T-helper 2 cell treated with Interferon-gamma antibody and Interleukin-4, amounts not matched to agents 100 ng/mL and 5 ng/mL, for 36 hours (primary cell): ENCODE measurements around the gene MOB3B. TPM values are rescaled to one million over a fixed set of nuclear protein-coding genes. Genes with fewer than 3 reads are reported as not detected.
"Not testable (repeated sequence)": the region's sequence is repeated elsewhere in the genome, so short reads cannot be mapped to it uniquely, and the experiment has no call there.

ENCODE experiments used
- intact Hi-C: fragments of 100-400 bp; cut with micrococcal nuclease; formaldehyde crosslinking; loops from one replicate; pipeline ENCODE4 v1.15.1; 2023
- total RNA-seq: library from RNA; stranded (reverse); gene quantifications from 2 replicates; pipeline ENCODE4 v1.2.3, GENCODE V29; 2022

The MOB3B gene
- total RNA-seq, 1 donor from 2014 or later = 0.34 TPM

DNA sequence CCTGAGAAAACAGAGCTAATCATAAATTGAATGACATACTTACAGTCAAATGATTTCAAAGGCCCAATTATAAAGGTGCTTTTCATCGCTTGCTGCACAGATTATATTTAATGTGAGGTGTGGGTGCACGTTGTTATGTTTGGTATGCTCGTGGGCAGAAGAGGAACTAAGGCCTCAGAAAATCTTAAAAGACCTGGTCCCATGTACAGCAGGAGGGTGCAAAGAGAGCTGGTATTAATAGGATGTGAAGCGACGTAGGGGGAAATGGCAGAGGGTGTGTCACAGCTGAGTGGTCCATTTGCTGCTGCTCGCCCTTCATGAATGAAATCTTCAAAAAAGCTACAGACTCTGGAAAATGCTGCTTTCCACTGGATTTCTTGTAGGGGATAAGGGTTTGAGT, 46.0 kb downstream of the MOB3B start:
- intact Hi-C loops = no loop called here

- intact Hi-C loops = no loop called here
These were observed 46.9 kb downstream of the MOB3B start for GRCh38 chr9:27482709-27483108.

DNA sequence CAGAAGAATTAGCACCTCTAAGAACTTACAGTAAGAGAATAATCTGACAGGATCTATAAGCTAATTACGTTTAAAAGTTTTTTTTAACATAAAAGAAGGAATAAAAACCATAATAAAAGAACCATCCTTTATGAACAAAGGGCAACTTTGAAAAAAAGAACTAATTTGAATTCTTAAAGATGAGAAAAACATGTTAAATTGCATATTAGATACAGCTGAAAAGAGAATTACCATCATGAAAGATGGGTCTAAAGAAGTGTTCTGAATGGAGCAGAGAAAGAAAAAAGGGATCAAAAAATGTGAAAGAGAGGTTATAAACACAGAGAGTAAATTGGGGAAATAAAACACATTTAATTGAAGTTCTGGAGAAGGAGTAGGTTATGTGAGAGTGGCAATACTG, 51.3 kb downstream of the MOB3B start:
- intact Hi-C loops = no loop called here

- intact Hi-C loops = no loop called here
These were observed 52.6 kb downstream of the MOB3B start for GRCh38 chr9:27476870-27477515.

GRCh38 chr9:27475057-27475595, 54.5 kb downstream of the MOB3B start:
- intact Hi-C loops = no loop called here

DNA sequence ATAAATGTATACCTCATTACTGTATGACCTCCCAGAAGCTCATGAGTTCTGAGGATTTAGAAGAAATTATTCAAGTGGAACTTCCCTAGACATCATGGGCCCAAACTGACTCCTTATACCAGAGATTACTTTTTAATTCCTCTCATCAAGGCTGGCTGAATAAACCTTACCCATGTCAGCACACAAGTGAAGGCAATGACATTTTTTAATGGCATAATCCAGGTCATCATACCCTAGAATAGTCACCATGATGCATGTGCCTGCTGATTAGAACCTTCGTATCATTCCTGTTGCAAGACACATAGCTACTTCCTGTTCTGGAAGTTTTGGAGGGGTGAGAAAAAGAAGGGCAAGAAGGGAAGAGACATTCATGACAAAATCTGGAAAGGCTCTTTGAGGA, 55.3 kb downstream of the MOB3B start:
- intact Hi-C loops = no loop called here

- intact Hi-C loops = no loop called here
These were observed 56.5 kb downstream of the MOB3B start for GRCh38 chr9:27473111-27473529.

DNA sequence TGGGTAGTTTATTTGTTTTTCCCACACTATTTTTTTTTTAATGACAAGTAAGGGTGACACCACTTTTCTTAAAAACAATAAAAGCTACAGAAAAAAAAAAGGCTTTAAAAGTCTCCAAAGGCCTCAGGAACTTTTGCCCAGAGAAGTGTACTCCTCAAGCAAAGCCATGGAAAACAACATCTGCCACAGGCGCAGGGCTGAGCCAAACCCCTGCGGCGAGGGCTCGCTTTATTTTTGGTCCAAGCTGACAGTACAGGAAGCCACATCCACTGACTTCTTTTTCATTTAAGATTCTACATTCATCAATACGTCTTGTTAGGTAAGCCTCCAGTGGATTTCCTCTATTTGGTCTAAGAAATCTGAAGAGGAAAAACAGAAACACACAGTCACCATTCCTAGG, 57.4 kb downstream of the MOB3B start:
- intact Hi-C loops = no loop called here

GRCh38 chr9:27471789-27472188, 57.8 kb downstream of the MOB3B start:
- intact Hi-C loops = no loop called here

DNA sequence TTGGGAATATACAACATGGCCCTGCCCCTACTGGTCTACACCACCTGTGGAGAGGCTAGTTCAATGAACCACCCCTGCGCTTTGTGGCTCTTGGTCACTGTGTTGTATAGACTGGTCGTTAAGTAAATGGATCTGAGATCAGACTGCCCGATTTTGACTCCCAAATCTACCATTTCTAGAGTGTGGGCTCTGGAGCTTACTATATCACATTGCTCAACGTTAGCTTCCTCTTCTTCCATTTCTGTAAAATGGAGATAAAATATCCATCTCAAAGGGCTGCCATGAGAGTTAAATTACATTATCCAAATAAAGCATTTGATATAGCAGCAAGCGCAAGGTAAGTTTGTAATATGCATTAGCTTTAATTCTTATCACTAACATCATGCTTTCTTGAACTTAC, 58.2 kb downstream of the MOB3B start:
- intact Hi-C loops = no loop called here

DNA sequence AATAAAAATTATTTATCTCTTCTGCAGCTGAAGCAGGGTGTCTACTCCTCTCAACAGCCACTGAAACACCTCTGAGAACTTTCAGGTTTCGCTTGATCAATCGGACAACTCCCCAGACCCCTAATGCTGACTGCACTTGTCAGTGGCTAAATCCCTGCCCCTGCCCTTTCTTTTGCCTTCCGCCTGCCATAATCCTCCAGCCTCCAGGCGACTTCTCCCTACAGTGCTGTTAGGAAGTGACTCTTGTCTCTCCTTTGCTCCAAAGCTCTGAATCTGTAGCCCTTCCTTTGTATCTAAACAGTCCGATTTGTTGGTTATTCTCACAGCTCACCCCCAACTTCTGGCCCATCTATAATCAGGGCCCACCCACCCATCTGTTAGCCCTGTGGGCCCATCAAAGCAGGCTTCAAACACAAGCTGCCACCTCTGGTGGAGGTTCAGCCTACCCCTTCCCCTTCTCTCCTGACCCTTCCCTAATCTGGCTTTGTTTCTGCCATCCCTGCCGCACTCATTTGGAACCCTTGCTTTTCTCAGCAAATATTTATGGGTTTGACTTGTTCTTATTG, 59.2 kb downstream of the MOB3B start:
- intact Hi-C loops = no loop called here

GRCh38 chr9:27469550-27469949, 60.1 kb downstream of the MOB3B start:
- intact Hi-C loops = no loop called here

DNA sequence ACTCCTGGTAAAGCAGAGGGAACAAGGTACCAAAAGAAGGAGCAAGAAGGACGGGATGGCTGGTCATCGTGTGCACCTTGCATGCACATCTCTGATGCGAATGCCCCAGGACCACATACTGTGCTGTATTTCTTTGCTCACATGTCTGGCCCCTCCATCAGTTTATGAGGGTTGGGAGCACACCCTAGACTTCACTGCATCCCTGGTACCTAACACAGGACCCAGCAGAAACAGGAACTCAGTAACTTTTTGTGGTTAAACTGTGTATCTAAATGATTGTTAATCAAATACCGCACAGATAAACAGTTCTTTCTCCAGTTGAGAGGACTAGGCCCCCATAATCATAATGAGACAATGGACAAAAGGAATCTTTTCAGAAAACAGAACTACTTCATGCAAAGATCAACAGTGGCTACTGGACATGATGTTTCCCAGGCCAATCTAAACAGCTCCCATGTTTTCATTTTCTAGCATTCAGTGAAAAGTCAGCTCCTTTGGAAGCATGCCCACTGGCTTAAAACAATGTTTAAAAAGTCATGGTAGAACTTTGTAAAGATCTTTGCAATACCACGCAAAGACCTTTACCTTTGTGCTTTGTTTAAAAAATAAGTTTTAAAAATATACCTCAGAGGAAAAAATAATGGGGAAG, 61.0 kb downstream of the MOB3B start:
- intact Hi-C loops = no loop called here

DNA sequence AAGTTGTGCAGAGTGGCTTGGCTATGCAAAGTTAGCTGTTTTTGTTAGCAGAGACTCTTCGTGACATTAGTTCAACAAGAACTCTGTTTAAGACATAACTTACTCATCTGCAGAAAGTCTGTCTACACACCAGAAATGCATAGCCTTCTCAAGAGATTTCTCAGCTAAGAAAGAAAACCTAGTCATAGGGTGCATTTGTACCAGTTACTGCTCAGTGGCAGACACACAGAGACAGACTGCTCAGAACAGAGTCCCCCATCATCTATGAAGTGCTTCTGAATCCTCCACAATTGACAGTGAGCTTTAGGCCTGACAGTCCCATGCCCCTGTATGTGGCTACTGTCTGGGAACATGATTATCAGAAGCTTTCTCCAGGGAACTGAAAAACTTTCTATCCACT, 61.6 kb downstream of the MOB3B start:
- intact Hi-C loops = no loop called here

GRCh38 chr9:27467486-27467885, 62.1 kb downstream of the MOB3B start:
- intact Hi-C loops = no loop called here

DNA sequence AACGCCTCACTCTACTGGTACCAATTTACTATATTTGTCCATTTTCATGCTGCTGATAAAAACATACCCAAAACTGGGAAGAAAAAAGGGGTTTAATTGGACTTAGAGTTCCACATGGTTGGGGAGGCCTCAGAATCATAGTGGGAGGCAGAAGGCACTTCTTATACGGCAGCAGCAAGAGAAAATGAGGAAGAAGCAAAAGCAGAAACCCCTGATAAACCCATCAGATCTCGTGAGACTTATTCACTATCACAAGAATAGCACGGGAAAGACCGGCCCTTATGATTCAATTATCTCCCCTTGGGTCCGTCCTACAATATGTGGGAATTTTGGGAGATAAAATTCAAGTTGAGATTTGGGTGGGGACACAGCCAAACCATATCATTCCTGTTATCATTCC, 63.1 kb downstream of the MOB3B start:
- intact Hi-C loops = not testable (repeated sequence)

DNA sequence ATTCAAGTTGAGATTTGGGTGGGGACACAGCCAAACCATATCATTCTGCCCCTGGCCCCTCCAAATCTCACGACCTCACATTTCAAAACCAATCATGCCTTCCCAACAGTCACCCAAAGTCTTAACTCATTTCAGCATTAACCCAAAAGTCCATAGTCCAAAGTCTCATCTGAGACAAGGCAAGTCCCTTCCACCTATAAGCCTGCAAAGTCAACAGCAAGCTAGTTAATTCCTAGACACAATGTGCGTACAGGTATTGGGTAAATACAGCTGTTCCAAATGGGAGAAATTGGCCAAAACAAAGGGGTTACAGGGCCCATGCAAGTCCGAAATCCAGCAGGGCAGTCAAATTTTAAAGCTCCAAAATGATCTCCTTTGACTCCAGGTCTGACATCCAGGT, 64.7 kb downstream of the MOB3B start:
- intact Hi-C loops = not testable (repeated sequence)

DNA sequence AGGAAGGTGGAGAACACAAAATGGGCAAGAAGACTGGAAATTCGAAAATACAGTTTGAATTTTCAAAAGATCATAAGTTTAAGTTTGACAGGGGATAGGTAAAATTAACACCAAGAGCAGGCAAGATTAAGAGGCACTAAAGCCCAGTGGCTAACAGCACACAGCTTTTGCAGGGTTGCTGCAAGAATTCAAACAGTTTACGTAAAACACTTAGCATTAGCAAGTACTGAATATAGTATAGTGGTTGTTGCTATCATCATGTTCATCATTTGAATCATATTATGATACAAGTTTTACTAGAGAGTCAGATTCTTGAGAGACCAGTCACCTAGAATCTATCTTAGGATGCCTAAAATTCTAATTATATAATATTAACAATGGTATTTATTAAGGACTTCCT, 66.8 kb downstream of the MOB3B start:
- intact Hi-C loops = no loop called here

- intact Hi-C loops = no loop called here
These were observed 67.2 kb downstream of the MOB3B start for GRCh38 chr9:27462434-27462833.

DNA sequence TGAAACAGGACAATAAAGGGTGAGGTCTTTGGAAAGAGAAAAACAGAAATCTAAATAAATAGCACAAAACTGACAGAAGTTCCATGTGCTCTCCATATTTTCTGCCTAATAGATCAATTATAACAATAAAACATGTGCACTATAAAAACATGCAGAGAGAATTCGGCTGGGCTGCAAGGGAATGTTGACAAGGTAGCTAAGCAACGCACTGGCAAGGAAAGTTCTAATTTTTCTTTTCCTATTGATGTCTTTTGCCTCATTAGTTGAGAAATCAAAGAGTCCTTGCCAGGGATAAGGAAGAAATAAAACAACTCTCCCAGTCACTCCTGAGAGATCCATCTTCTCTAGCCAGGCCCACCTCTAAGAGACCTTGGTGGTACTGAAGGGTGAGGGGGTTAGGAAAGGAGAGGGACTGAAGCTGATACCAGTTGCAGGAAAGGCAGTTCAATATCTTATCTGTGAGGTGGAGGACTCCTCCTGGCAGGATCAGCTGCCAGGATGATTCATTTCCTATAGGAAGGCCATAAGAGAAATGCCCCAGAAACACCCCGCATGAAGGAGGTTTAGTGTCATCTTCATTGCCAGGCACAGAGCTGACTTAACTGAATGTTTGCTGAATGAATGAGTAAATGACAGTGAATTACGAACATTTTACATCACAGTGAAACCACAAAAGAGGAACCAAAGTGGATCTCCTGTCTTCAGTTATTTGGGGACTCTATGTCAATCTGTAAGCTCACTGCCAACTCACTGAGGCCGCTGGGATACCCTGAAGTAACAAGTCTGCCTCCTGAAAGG, 69.2 kb downstream of the MOB3B start:
- intact Hi-C loops = no loop called here

GRCh38 chr9:27457445-27457844, 72.2 kb downstream of the MOB3B start:
- intact Hi-C loops = no loop called here
